Measurements from ENCODE around the gene TRIM62.

- TF ChIP-seq POLR2AphosphoS5 (IDR thresholded peaks at IDR 0.05; ENCODE audit: low read depth, low read length) (no peak), POLR2A (IDR thresholded peaks at IDR 0.05; ENCODE audit: low read depth, low read length) (no peak), TAF1 (IDR thresholded peaks at IDR 0.05; ENCODE audit: borderline replicate concordance, low read depth, low read length) (no peak)
Observed at GRCh38 chr1:33128781-33129180, 53.1 kb downstream of the TRIM62 start.
